Embryonic facial prominence (tissue), 1 donor: ENCODE measurements around the gene JAZF1.

Experiments
- DNase-seq: peaks from one replicate; pipeline ENCODE4 v3.0.0-alpha.2; 2016; ENCODE audit errors: extremely low spot score

Gene JAZF1

DNA sequence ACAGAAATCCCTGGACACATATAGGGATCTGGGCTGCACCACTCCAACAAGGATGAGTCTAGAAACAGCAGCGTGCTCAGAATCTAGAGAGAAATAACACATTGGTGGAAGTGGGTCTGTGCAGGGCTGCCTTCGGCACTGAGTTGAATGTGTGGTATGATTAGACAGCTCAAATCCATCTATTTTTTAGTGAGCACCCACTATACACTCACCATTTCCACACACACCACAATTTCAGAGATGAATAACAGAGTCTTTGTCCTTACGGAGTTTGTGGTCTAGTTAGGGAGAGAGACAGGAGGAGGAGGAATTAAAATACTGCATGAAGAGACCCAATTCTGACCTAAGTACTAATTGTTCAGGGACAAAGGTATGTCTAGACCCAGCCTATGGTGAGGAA is 44.2 kb downstream of the JAZF1 start:
- DNase-seq, result no peak

DNA sequence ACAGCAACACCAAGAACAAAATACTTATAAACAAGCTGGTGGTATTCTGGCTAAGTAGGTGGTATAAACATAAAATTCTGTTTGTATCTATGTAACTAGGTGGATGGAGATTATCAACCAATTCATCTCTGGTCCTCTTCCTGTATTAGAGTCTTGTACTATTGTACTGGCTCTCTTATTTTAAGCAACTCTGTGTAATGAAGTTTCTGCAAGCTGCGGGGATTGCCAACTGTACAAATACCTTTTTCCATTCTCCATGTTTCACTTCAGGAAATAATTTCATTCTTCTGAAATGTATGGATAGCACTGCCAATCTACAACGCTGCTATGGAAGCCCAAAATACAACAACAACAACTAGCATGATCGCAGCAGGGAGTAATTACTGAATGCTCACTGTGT is 44.8 kb downstream of the JAZF1 start:
- no peak for DNase-seq

DNA sequence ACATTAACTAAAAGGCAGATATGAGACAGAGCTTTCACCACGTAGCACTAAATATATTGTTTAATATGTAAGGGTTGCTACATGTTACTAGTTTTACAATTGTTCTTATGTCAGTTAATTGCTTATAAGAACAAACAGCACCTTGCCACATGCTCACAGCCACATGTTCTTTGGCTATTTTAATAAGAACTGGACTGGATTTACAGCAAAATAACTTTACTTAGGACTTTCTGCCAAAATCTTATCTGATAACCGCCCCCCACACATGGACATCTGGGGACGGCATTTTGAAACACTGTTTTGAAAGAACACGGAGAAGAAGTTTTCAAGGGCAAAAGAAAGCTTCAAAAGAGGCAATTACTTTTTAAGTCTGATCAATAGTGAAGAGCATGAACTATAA is 45.3 kb downstream of the JAZF1 start:
- DNase-seq, result no peak

DNA sequence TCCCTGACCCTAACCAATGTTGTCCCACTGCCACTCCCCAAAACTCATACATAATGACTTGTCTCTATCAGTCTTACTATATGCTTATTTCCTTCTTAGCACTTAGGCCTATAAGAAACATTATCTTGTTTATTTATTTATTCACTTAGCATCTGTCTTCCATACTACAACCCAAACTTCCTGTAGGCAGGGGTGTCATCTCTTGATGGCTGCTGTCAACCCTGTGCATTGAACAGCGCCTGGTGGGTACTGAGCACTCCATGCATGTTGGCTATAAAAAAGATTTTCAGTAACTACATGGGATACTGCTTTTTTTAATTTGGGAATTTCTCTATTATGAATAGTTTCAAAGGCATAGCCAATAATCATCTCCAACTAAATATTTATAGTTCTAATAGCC is 46.7 kb downstream of the JAZF1 start:
- DNase-seq, result no peak

DNA sequence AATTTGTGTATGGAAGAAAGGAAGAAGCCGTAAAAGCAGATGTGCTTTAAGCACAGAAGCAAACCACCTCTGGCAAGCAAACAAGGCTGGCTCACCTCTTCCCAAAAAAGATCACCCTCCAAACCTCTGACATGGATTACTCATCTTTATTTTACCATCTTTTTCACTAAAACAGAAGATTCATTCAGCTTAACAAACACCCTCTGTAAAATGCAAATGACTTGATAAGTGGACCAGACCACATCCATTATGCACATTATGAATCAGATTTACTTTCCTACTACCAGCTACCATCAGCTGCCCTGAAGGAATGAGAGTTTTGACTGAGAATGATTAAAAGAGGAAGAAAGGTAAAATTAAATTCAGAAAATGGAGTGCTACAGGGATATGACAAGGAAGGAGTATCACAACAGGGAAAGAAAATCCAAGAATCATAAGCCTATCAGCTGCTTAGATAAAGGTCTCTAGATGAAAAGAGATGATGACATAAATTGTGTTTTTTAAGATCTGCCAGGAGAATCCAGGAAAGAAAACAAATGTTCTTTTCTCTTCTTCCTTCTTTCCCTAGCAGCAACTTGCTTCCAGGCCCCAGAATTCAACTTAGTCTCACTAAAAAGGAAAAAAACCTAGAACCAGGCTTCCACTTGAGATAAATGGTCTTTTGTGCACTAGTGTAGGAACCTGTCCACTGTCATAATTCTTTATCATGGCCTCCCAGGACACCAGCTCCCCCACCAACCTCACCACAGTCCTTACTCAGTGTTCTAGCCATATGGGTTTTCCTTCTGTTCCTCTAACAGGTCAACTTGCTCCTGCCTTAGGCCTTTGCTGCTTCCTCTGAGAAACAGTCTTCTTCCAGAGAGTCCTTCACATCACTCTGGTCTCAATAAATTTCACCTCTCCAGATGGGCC is 47.4 kb downstream of the JAZF1 start:
- DNase-seq, result no peak

DNA sequence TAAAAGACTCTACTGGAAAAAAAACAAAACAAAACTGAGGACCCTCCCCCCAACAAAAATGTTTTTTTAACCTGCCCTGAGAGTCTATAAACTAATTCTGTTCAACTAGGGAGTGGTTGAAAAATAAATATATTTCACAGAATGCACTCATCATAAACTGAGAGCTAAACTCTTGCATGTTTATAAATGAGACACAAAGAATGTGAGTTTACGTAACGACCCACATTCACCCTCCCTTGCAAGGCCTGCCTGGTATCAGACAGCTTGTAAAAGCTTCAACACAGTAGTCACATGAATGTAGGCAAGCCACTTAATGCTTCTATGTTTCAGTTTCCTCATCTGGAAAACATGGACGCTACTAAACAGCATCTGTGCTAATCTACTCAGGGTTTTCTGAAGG is 50.3 kb downstream of the JAZF1 start:
- DNase-seq, result no peak

DNA sequence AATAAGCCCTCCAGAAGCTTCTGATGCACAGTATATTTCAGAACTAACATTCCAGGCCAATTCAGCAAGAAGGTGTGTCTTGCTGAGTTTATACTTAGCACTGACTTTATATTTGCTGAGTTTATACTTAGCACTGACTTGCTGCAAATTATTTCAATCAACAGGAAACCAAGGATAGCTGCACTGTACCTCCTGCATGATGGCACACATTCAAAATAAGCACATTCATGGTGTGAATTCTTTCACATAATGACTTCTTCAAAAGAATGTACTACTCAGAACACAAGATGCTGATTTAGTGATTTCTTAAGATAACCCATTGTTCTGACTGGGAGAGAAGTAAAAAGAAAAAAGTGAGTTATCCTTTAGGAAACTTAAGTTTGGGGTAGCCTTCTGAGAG is 52.0 kb downstream of the JAZF1 start:
- DNase-seq, result no peak

DNA sequence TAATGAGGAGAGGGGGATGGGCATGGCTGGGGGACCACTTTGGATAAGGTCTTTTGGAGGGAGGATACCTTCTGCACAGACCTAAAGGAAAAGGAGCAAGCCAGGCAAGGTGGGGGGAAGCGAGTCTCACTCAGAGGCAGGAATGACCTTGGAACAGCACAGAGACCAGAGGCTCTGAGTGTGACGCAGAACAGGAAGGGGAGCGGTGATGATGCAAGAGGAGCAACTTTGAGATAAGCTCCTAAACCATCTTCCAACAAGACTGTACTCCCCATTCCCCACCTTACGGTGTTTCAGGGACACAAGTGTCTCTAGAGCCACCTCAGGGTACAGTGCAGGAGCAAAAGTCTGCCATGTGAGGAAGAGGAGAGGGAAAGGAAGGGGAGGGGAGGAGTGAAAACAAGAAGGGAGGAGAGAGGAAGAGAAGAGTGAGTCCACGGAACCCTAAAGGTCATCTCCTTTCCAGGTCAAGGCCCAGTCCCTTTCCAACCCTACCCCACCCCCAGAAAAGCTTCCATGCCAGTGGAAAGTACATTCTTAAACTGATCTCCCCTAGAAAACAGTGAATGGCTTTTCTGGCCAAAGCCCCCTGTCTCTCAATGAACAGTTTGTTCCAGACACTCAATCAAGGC is 54.1 kb downstream of the JAZF1 start:
- DNase-seq, result no peak

DNA sequence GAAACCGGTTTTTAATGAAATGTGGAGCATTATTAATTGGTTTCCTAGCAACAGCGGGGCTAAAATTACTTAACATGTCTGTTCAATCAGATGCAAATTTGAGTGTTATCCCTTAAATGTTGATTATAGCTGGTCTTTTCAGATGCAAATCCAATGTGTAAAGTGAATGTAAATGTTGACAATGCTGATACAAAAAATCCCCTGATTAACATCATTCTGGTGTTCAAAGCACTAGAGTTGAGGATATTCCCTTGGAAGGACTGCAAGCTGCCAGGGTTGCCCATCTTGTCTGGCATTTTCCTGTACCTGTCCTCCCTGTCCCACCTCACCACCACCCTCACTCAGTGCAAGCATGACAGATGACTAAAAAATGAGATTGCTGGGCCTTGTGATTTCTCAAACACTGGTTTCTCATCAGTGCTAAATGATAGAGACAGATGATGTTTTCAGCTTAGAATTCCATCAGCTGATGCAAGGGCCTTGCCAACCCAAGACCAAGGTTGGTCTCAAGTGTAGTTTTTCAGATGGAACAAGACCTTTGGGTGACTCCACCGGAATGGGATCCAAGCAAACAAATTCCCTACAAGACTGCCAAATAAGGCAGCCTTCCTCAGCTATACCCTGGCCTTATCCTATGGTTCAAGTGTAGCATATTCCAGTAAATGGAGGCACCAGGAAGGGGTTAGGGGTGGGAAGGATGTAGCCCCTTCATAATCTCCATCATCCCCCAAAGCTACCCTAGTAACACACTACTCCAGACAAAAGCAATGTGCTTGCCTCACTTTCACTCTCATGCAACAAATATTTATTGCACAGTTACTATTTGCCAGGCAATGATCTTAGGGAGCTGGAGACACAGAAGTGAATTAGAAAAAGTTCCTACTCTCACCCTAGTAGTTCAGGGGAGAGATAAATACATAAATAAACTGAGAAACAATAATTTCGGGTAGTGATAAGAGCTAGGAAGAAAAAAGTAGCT is 54.9 kb downstream of the JAZF1 start:
- no peak for DNase-seq

DNA sequence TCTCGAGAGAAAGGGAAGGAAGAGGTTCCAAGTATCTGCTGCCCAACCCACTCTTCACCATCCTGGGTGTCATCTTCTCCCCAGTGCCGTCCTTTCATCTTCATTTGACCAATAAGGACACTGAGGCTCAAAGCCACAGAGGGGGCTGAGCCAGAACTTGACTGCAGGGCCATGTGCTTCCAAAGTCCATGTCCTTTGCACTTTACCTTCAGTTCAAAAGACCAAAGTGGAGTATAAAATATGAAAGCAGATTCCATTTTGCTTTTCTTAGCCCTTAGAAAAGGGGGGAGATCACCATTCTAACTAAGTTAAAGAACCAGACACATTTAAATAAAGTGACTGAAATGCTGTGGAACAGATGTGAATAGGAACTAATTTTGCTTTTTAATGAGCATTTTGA is 56.2 kb downstream of the JAZF1 start:
- DNase-seq, result no peak

DNA sequence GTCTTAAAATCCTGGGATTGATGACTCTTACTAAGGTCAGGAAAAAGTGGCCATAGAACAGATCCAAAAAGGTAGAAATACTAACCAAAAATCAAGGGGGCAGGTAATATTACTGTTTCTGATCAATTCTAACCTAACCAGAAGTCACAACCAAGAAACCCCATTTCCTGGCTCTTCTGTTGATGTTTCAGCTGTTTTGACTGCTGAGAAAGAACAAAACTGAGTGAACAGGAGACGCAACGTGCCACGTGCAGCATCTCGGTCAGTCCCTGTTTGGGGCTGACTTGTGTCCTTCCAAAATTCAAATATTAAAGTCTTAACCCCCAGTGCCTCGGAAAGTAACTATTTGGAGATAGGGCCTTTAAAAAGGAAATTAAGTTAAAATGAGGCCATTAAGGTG is 56.8 kb downstream of the JAZF1 start:
- no peak for DNase-seq

DNA sequence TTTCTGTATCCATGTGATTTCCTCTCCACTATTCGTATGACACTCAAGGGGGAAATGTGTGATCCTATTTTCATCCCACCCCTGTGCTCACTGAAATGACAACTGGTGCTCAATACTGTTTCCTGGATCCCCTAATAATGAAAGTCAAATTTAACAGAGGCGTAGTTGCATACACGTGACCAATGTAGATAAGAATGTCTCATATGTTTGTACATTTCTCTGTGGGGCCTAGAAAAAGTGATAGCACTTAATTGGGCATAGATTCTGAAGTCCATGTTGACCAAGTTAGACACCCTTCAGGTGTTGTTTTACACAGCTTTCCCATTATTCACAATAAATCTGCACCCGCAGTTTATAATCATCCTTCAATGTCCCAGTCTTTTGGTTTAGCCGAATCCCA is 59.1 kb downstream of the JAZF1 start:
- no peak for DNase-seq

DNA sequence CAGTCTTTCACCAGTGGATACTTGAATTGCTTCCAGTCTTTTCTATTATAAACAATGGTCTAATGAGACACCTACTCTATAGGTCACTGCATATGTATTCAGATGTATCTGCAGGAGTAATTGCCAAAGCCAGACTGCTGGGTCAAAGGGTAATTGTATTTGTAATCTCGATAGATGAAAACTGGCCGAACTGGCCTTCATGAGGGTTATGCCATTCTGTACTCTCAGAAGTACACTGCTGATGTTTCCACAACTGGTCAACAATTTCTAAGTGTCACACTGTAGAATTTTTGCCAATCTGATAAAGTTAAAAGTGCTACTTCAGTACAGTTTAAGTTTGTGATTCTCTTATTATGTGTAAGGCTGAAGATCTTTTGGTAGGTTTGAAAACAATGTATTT is 64.6 kb downstream of the JAZF1 start:
- no peak for DNase-seq

DNA sequence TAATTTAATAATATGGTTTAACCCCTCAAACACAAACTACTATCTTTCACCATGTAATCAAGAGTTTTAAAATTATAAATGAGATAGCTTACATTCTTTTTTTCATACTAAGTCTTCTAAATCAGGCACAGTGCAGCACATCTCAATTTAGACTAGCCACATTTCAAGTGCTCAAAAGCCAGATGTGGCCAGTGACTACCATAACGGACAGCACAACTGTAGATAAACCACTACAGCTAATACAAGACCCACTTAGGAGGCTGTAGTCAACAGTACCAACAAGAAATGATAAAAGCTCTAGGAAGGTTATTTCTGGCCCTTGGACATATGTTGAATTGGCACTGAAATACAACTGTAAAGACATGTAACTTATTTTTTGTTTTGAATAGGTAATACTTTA is 65.3 kb downstream of the JAZF1 start:
- DNase-seq, result no peak

DNA sequence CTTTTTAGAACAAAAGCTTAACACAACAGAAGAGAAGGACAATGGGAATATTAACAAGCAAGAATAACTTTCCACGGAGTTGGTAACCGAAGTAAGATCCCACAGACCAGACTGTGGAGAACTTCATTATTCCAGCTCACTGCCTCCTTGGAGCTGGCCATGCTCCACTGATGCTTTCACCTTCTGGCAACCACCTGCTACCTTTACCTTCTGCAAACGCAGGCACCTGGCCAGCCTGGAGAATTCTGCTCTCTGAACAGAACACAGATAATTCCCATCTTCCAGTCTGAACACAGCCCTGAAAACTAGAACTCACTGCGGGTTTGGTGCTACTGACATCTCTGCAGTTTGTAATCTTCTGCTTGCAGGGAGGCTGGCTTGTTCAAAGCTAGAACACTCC is 66.5 kb downstream of the JAZF1 start:
- DNase-seq, result no peak

DNA sequence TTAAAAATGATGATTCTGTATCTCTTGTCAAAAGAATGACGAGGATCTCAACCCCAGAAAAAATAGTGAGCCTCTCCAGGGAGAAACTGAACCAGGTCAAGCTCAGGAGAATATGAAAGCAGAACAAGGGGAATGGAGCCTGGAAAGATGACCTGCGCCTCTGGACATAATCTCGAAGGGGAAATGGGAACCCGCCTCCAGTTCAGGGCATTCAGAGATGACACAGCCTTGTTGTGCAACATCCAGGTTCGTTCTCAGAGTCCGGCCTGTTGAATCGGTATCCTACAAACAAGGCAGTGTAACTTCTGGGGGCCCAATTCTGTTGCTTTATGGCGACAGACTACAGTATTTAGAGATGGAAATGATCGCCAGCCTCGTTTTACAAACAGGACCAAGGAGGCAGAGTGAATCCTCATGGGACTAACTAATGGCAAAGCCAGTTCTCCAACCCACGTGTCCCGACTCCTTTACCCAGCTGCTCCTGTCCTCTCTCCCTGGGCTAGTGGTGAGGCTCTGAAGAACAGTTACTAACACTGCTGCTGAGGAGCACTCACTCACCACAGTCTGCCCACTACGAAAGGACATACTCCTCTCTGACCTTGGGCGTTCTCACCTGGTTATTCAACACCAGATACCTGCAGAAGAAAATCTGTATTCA is 67.6 kb downstream of the JAZF1 start:
- no peak for DNase-seq

DNA sequence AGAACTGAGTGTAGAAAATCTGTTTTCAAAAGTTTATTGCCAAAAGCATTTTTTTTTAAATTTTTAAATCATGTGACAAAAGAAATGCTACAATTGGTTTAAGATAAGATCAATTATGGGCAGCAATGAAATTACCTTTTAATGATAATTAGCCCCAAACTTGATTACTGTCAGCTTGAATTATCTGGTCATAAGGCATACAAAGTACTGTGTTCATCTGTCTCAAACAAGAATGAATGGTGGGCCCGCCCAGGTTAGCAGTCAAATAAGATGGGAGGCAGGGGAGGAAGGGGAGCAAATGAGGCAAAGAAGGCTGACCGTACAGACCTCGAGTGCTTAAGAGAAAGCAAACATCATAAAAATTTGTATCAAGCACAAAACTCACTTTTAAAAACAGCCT is 68.1 kb downstream of the JAZF1 start:
- DNase-seq, result no peak

DNA sequence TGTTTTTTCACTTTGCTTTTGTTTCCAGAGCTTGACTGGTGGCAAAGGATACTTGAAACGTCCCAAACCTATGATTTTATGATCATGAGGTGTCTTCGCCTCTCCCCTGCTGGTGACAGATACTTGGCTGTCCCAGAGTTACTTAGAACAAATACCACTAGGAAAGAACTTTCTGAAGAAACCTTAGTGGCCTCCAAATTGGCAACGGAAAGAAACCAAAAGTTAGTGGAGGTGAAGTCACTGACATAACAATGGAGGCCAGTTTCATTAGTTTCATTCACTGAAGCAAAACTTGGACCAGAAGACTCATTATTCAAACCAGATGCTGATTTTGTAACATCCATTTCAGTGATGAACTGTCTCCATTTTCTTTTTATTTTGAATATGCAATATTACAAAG is 68.6 kb downstream of the JAZF1 start:
- no peak for DNase-seq

DNA sequence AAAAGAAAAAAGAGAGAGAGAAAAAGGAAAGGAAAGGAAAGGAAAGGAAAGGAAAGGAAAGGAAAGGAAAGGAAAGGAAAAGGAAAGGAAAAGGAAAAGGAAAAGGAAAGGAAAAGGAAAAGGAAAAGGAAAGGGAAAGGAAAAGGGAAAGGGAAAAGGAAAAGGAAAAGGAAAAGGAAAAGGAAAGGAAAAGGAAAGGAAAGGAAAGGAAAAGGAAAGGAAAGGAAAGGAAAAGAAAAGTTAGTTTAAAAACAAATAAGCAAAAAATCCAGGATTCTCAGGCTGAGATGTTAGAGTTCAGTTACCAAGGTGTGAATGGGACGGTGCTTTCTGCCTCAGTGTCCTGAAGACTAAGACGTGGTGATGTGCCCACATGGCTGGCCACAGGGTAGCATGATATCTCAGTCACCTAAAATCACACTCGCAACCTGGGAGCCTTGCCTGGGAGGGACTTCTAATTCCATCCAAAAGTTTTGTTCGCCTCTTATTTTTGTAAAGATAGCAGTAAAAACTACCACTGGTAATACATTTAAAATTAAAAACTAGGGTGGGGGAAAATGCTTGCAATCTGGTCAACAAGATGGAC is 70.1 kb downstream of the JAZF1 start:
- no peak for DNase-seq

DNA sequence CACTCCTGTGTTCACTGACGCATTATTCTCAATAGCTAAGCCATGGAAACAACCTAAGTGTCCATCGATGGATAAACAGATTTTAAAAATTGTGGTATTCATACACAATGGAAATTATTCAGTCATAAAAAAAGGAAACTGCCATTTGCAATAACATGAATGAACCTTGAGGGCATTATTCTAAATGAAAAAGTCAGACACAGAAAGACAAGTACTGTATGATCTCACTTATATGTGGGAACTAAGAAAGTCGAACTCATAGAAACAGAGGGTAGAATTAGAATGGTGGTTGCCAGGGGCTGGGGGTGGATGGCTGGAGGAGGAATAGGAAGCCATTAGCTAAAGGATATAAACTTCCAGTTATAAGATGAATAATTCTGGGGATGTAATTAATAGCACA is 71.8 kb downstream of the JAZF1 start:
- DNase-seq, result no peak

DNA sequence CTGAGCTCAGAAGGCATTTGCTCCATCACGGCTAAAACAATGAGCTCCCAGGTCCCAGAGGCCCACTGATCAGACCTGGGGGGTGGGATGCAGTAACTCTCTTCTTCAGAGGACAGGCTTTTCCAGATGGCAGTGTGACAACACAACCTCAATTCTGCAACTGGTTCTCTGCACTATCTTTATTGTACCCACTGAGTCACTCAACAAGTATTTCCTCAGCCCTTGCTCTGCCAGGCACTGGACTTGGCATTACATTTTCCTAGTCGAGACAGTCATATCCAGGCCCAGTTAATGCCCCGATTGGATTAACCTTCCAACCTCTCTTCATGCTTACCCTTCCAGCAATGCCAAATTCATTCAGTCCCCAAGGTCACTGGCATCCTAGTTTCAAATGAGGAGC is 72.6 kb downstream of the JAZF1 start:
- no peak for DNase-seq
